ENCODE results near the gene DCTN2. TPM values are rescaled to one million over a fixed set of nuclear protein-coding genes. Genes with fewer than 3 reads are reported as not detected.
"Not testable (repeated sequence)": the region's sequence is repeated elsewhere in the genome, so short reads cannot be mapped to it uniquely, and the experiment has no call there.

DCTN2 gene
- total RNA-seq, 1 donor from 2014 or later: 103 TPM

DNA sequence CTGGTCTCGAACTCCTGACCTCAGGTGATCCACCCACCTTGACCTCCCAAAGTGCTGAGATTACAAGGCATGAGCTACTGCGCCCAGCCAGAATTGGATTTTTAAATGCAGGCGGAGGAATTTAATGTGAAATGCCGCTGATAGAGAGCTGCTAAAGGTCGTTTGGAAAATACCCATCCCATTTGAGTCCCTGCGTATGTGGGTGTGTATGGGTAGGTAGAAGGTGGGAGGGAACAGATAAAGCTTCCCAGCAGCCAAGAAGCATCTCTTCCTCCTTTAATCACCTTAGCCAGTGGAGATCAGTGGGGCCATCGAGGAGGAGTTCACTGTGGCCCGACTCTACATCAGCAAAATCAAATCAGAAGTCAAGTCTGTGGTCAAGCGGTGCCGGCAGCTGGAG lies 27.8 kb upstream of the DCTN2 start:
- Mint-ChIP-seq H3K4me1 (no peaks in the 10 kb centered on the region), H3K27me3 (ENCODE audit: low read depth) (peaks cover 50% of the 10 kb centered on the region), H3K9me3 (no peaks in the 10 kb centered on the region), H3K4me3 (no peak overlapping the region), H3K27ac (no peak overlapping the region), H3K36me3 (no peaks in the 10 kb centered on the region)
- TF ChIP-seq, protein P1, sequence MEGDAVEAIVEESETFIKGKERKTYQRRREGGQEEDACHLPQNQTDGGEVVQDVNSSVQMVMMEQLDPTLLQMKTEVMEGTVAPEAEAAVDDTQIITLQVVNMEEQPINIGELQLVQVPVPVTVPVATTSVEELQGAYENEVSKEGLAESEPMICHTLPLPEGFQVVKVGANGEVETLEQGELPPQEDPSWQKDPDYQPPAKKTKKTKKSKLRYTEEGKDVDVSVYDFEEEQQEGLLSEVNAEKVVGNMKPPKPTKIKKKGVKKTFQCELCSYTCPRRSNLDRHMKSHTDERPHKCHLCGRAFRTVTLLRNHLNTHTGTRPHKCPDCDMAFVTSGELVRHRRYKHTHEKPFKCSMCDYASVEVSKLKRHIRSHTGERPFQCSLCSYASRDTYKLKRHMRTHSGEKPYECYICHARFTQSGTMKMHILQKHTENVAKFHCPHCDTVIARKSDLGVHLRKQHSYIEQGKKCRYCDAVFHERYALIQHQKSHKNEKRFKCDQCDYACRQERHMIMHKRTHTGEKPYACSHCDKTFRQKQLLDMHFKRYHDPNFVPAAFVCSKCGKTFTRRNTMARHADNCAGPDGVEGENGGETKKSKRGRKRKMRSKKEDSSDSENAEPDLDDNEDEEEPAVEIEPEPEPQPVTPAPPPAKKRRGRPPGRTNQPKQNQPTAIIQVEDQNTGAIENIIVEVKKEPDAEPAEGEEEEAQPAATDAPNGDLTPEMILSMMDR (IDR thresholded peaks at IDR 0.05; ENCODE audit: unreplicated experiment): no peak
- DNase-seq (ENCODE audit: low spot score in 2 of 2, unreplicated experiment in 2 of 2): no peak

DNA sequence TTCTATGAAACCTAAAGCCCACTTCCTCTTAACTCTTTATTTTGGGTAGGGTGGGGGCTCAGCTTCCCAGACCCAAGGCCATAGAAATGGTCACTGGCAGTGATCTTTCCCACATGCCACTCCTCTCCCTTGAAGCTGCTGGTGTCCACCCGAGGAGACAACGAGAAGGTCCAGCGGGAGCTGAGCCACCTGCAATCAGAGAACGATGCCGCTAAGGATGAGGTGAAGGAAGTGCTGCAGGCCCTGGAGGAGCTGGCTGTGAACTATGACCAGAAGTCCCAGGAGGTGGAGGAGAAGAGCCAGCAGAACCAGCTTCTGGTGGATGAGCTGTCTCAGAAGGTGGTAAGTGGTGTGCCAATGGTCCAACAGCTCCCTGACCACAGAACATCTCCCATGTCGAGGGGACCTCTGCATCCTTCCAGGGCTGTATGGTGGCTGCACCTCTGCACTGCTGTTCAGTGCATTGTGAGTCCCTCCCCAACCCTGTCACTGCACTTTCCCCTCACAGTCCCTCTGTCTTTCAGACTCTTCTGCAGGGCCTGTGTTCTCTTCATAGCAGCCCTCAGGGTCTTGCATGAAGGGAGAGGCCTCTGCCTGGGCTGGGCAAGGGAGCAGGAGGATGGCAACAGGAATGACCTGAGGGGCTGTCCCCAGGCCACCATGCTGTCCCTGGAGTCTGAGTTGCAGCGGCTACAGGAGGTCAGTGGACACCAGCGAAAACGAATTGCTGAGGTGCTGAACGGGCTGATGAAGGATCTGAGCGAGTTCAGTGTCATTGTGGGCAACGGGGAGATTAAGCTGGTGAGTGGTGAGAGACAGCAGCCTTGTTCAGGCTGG lies 25.2 kb upstream of the DCTN2 start:
- Mint-ChIP-seq H3K27me3 (ENCODE audit: low read depth) (peaks cover 50% of the 10 kb centered on the region), H3K36me3 (no peaks in the 10 kb centered on the region), H3K4me1 (no peaks in the 10 kb centered on the region), H3K9me3 (no peaks in the 10 kb centered on the region), H3K27ac (no peak overlapping the region), H3K4me3 (no peak overlapping the region)
- no peak for DNase-seq (ENCODE audit: low spot score in 2 of 2, unreplicated experiment in 2 of 2)
- TF ChIP-seq, protein P1 (IDR thresholded peaks at IDR 0.05; ENCODE audit: unreplicated experiment): no peak

DNA sequence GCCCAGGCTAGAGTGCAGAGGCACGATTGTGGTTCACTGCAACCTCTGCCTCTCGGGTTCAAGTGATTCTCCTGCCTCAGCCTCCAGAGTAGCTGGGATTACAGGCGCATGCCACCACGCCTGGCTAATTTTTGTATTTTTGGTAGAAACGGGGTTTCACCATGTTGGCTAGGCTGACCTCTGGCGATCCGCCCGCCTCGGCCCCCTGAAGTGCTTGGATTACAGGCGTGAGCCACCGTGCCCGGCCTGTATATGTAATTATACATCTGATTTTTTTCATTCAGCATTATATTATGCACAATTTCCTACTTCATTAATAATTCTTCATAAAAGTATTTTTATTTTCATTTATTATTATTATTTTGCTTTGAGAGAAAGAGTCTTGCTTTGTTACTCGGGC lies 23.4 kb upstream of the DCTN2 start:
- peaks cover 38% of the 10 kb centered on the region for H3K27me3 Mint-ChIP-seq (ENCODE audit: low read depth)
- not testable (repeated sequence) for H3K4me3 Mint-ChIP-seq; H3K27ac Mint-ChIP-seq; H3K36me3 Mint-ChIP-seq; DNase-seq (ENCODE audit: low spot score in 2 of 2, unreplicated experiment in 2 of 2); H3K9me3 Mint-ChIP-seq; H3K4me1 Mint-ChIP-seq

DNA sequence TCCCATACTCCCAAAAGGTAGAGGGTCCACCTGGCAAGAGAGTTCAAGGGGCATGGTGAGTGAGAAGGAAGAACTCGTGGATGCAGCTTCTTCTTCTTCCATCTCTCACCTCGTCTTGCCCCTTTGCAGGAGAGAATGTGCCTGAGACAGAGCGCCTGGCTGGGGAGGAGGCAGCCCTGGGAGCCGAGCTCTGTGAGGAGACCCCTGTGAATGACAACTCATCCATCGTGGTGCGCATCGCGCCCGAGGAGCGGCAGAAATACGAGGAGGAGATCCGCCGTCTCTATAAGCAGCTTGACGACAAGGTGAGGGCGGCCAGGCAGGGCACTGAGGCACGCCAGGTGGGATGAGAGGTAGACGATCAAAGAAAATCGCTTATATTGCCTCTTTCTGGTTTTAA lies 22.9 kb upstream of the DCTN2 start:
- H3K4me3 Mint-ChIP-seq: no peak overlapping the region
- H3K27ac Mint-ChIP-seq: no peak overlapping the region
- H3K9me3 Mint-ChIP-seq: no peaks in the 10 kb centered on the region
- TF ChIP-seq, protein P1 (IDR thresholded peaks at IDR 0.05; ENCODE audit: unreplicated experiment): no peak
- H3K36me3 Mint-ChIP-seq: no peaks in the 10 kb centered on the region
- DNase-seq (ENCODE audit: low spot score in 2 of 2, unreplicated experiment in 2 of 2): no peak
- no peaks in the 10 kb centered on the region for H3K4me1 Mint-ChIP-seq
- peaks cover 32% of the 10 kb centered on the region for H3K27me3 Mint-ChIP-seq (ENCODE audit: low read depth)

DNA sequence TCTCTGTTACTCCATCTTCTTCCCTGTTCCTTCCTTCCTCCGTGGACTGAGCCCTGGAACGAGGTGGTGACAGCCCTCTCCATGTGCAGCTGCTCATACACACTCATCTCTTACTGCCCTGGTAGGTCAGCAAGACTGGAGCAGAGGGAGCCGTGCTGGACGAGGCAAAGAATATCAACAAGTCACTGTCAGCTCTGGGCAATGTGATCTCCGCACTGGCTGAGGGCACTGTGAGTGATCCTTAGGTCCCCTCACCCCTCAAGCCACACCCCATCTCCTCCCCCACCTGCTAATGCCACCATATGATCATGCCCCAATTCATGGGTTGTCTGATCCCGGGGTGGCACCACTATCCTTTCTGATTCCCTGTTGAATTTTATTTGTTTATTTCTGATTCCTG lies 21.8 kb upstream of the DCTN2 start:
- H3K4me1 Mint-ChIP-seq: no peaks in the 10 kb centered on the region
- H3K4me3 Mint-ChIP-seq: no peak overlapping the region
- no peaks in the 10 kb centered on the region for H3K9me3 Mint-ChIP-seq
- TF ChIP-seq, protein P1 (IDR thresholded peaks at IDR 0.05; ENCODE audit: unreplicated experiment): no peak
- no peaks in the 10 kb centered on the region for H3K36me3 Mint-ChIP-seq
- no peak overlapping the region for H3K27ac Mint-ChIP-seq
- peaks cover 39% of the 10 kb centered on the region for H3K27me3 Mint-ChIP-seq (ENCODE audit: low read depth)
- no peak for DNase-seq (ENCODE audit: low spot score in 2 of 2, unreplicated experiment in 2 of 2)

DNA sequence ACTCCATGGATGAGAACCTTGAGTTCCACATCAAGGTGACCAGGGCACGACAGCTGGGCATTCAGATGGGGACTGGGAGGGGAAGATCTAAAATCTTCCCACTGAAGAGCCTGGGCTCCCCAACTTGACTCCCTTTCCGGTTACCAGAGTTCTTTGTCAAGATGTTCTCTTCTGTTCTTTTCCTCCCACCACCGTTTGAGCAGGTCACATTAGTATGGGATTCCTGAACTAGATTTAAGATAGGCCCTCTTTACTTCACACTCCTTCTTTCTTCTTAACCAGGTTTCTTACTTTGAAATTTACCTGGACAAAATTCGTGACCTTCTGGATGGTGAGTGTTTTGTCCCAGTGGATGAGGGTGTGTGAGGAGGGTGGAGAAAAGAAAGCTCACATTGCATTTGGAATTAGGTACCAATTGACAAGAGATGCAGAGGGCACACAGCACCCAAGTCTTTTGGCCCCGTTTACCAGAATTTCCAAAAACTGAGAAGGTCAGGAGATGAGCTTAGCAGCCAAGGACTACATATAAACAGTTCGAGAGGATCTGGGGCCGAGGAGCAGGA lies 17.3 kb upstream of the DCTN2 start:
- no peaks in the 10 kb centered on the region for H3K9me3 Mint-ChIP-seq
- TF ChIP-seq, protein P1 (IDR thresholded peaks at IDR 0.05; ENCODE audit: unreplicated experiment): no peak
- no peak for DNase-seq (ENCODE audit: low spot score in 2 of 2, unreplicated experiment in 2 of 2)
- H3K27me3 Mint-ChIP-seq (ENCODE audit: low read depth): peaks cover 57% of the 10 kb centered on the region
- H3K4me3 Mint-ChIP-seq: no peak overlapping the region
- H3K4me1 Mint-ChIP-seq: no peaks in the 10 kb centered on the region
- no peaks in the 10 kb centered on the region for H3K36me3 Mint-ChIP-seq
- H3K27ac Mint-ChIP-seq: no peak overlapping the region

All from mesothelial cell of epicardium (in vitro differentiated cells).